ENCODE data around the gene PACC1.
"Not testable (repeated sequence)": the region's sequence is repeated elsewhere in the genome, so short reads cannot be mapped to it uniquely, and the experiment has no call there.

Gene PACC1

GRCh38 chr1:212328248-212328647 lies 86.4 kb downstream of the PACC1 start:
- DNase-seq (ENCODE audit: low read depth in 2 of 2), result no peak

GRCh38 chr1:212326541-212326940 lies 88.1 kb downstream of the PACC1 start:
- DNase-seq (ENCODE audit: low read depth in 2 of 2), result no peak

- no peak for DNase-seq (ENCODE audit: low read depth in 2 of 2)
Measured at GRCh38 chr1:212323066-212323465, 91.6 kb downstream of the PACC1 start.

GRCh38 chr1:212321031-212321430 lies 93.7 kb downstream of the PACC1 start:
- not testable (repeated sequence) for DNase-seq (ENCODE audit: low read depth in 2 of 2)

- DNase-seq (ENCODE audit: low read depth in 2 of 2), result no peak
Measured at GRCh38 chr1:212317916-212318315, 96.8 kb downstream of the PACC1 start.

- no peak for DNase-seq (ENCODE audit: low read depth in 2 of 2)
Measured at GRCh38 chr1:212315907-212316306, 98.8 kb downstream of the PACC1 start.

GRCh38 chr1:212315184-212315583 lies 99.5 kb downstream of the PACC1 start:
- no peak for DNase-seq (ENCODE audit: low read depth in 2 of 2)

Data from fibroblast of skin of left quadriceps (primary cell).